HG02840 (cell line): ENCODE measurements around the gene STRIP1.

Experiments used
- ATAC-seq: cut with Tn5 transposase; IDR thresholded peaks from one replicate; pipeline ENCODE4 v1.9.1; 2021; ENCODE audit warnings: mild to moderate bottlenecking, moderate library complexity, moderate number of reproducible peaks; ENCODE audit not compliant: unreplicated experiment, low FRiP score

STRIP1 gene

DNA sequence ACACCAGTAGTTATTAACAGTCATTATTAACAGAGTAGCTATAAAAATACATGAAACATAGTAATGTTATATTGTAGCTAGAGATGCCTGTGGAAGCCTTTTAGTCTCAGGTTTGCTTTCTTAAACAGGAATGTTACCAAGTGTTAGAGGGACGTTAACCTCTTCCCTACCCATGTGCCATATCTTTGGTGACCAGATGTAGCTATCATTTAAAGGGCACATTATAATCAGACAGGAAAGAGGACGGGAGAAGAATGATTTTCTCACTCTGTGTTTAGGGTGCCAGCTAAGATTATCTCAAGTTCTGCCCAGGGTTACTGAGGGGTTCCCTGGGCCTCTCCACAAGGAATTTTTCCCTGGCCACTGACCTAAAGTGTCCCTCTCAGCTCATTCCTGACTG lies 57.0 kb downstream of the STRIP1 start:
- ATAC-seq = no peak

DNA sequence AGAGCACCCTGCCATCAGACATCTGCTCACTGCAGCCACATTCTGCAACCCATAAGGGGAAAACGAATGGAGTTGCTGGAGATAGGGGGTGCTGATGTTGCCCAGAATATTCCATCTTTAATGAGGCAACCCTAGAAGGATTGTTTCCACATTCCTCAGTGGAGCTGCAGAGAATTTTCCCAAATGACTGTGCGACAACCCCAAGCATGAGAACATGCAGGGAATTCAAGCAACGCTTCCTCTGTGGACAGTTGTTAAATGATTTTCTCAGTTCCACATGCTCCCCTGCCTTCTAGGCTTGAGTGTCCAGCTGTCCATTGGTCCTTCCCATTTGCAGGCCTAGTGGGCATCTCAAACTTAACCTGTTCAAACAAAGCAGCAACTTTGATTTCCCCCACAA lies 57.4 kb downstream of the STRIP1 start:
- no peak for ATAC-seq

DNA sequence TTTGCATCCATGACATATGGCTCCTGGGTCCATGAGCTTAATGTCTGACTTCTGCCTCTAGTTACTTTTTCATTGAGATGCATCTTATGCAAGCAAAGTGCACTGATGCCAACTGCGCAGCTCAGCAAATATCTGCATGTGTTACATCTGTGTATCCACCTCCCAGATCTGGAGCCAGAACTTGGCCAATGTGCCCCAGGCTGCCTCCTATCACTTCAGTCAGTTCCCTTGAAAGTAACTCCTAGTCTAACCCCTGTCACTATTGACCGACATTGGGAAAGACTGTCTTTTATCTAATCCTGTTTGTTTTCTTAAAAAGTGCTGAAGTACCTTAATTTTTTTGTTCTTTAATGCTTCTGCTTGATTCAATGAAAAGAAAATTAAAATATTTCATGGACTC lies 58.6 kb downstream of the STRIP1 start:
- no peak for ATAC-seq

DNA sequence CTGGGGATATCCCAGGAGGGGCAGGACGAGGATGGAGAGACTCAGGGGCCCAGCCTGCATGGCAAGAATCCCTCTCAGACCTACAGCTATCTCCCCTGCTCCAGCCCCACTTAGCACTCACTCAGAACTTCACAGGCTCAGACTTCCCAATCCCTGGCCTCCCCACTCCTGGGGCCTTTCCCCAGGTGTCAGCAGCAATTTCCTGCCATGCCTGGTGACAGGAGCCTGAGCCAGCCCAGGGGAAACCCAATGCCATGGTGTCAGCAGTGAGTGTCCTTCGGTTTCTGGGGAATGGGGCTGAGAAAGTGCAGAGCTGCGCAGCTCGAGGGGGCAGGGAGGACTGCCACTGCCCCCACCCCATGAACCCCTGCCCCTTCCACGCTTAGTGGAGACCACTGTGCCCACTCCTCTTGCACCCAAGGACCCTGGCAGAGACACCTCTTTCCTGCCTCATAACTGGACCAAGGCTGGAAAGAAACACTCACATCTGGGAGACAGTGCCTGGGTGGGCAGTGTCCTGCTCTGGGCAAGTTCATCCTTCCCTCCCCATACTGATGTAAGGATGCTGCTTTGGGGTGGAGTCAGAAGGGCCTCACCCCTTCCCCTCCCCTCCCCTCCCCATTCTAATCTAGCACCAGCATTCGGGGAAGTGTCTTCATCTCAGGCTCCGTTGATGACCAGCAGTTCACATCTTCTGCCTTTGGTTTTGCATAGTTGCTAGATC lies 60.7 kb downstream of the STRIP1 start:
- no peak for ATAC-seq

DNA sequence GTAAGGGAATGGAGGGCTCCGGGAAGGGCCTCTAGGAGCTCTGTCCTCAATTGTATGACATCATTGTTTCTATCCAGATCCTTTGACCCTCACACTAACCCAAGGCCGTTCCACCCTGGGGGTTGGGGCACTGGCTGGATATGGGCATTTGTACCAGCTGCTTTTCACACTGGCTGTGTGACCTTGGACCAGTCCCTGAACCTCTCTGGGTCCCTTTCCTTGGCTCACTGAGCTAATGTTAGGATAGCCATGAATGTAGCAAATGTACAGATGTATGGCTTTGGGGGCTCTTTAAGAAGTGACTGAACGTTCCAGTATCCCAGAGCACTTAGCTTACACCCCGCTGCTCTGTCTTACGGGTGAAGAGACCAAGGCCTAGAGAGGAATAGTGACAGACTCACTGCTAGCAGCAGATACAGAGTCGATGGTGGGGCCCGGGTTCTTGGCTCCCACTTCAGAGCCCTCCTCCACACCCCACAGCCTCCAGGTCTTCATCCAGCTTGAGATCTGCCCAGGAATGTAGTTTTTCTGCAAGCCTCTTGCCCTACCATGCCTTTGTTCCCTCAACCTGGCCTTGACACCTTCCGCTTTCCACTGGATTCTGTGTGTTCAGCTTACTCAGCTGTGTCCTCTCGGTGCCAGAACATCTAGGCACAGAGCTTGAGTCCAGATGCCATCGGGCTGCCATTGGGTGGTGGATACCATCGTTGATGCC lies 63.2 kb downstream of the STRIP1 start:
- ATAC-seq = no peak

DNA sequence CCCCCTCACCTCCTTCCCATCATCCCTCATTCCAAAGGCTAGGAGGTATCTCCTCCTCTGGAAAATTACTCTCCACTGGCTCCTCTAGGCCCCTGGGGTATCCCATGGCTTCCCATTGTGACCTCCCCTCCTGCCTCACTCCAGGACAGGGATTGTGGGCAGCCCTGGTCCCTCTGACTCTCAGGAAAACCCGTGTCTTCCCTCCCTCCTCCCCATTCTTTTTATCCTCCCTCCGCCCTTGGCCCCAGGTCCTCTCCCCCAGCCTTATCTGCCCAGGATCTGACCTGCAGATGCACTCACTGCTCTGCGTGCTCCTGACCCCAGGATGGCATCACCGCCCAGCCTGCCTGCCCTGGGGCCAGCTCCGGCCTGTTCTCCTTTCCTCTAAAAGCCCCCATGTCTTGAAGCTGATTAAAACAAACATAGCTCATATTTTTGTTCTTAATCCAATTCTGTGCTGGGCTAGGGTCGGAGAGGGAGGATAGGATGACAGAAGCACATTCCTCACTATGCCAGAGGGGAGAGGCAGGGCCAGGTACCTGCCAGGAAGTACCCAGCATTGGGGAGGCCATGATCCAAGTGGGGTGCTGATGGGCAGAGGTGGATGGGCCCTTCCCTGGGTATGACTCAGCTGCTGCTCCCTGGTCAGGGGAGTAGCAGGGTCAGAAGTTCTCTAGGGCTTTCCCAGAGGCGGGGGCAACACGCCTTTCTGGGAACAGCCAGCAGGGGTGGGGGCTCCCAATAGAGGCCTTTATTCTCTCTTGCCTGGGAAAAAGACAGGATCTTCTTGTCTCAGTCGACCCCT lies 64.0 kb downstream of the STRIP1 start:
- no peak for ATAC-seq

DNA sequence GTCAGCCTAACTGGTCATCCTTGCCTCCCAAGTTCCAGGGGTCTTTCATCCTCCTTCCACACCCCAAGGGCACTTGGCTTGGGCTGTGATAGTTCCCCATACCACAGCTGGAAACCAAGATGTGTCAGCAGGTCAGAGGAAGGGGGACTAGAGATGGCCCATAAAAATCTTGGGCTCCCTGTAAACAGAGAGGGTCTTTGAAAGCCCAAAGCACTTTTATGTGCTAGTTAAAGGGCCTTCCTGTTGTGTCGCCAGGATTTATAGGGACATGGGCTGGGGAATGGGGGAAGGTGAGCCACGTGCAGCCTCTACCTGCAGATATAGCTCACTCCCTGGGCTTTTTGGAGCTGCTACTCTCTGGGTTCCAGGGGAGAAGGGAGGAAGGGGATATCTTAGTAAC lies 65.9 kb downstream of the STRIP1 start:
- ATAC-seq = no peak

DNA sequence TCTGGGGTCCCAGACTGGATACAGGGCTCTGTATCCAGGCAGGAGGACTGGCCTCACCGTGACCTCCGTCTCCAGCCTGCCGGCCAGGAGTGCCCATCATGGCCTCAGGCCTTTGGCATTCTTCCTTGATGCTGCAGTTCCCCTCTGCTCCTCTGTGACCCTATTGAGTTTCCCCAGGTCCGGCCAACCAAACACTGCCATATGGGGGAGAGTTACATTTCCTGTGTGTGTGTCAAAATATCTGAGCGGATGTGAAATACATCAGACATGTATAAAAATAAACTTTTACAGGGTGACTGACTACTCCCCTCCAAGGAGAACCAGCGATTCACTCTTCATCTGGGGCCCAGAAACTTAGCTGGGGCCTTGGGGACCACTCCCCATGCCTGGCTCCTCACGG lies 67.7 kb downstream of the STRIP1 start:
- ATAC-seq = no peak
